ENCODE measurements around the gene CELA2B.
A peak's percentile ranks its signal among the peaks of the same experiment; 100 is the strongest.
"Not testable (repeated sequence)": the region's sequence is repeated elsewhere in the genome, so short reads cannot be mapped to it uniquely, and the experiment has no call there.

Gene CELA2B

GRCh38 chr1:15475752-15476314 lies at the start of gene CELA2B:
Gene CELA2B, plus strand, starts transcription at chr1:15476104. Its CDS starts 22 bp downstream, at chr1:15476126.
- peak in 1 of 14 donors; percentile 10 for DNase-seq

- DNase-seq, result no peak
These were observed 49.2 kb upstream of the CELA2B start for GRCh38 chr1:15426492-15427279.

- no peak for DNase-seq
These were observed 48.6 kb upstream of the CELA2B start for GRCh38 chr1:15427280-15427666.

GRCh38 chr1:15428252-15428651 lies 47.7 kb upstream of the CELA2B start:
- DNase-seq, result not testable (repeated sequence)

- no peak for DNase-seq
These were observed 47.0 kb upstream of the CELA2B start for GRCh38 chr1:15428815-15429435.

GRCh38 chr1:15429701-15430149 lies 46.2 kb upstream of the CELA2B start:
- no peak for DNase-seq

- DNase-seq, result peak in 12 of 14 donors; percentile 17 to 74 (median 40)
These were observed 44.9 kb upstream of the CELA2B start for GRCh38 chr1:15430787-15431570.

- DNase-seq, result no peak
These were observed 44.3 kb upstream of the CELA2B start for GRCh38 chr1:15431571-15431948.

GRCh38 chr1:15432324-15432723 lies 43.6 kb upstream of the CELA2B start:
- DNase-seq, result no peak

GRCh38 chr1:15433471-15433870 lies 42.4 kb upstream of the CELA2B start:
- DNase-seq, result no peak

- DNase-seq, result not testable (repeated sequence)
These were observed 41.2 kb upstream of the CELA2B start for GRCh38 chr1:15434739-15435138.

- no peak for DNase-seq
These were observed 40.4 kb upstream of the CELA2B start for GRCh38 chr1:15435239-15436077.

GRCh38 chr1:15436881-15437442 lies 38.9 kb upstream of the CELA2B start:
- DNase-seq, result no peak

GRCh38 chr1:15439325-15439724 lies 36.6 kb upstream of the CELA2B start:
- no peak for DNase-seq

GRCh38 chr1:15440357-15440756 lies 35.5 kb upstream of the CELA2B start:
- DNase-seq, result no peak

- DNase-seq, result no peak
These were observed 34.7 kb upstream of the CELA2B start for GRCh38 chr1:15441247-15441646.

- no peak for DNase-seq
These were observed 33.8 kb upstream of the CELA2B start for GRCh38 chr1:15442119-15442518.

GRCh38 chr1:15442759-15443158 lies 33.1 kb upstream of the CELA2B start:
- no peak for DNase-seq

- no peak for DNase-seq
These were observed 32.6 kb upstream of the CELA2B start for GRCh38 chr1:15443281-15443680.

- no peak for DNase-seq
These were observed 31.2 kb upstream of the CELA2B start for GRCh38 chr1:15444468-15445389.
